Measurements from ENCODE around the gene ANKRD55.

Gene ANKRD55

DNA sequence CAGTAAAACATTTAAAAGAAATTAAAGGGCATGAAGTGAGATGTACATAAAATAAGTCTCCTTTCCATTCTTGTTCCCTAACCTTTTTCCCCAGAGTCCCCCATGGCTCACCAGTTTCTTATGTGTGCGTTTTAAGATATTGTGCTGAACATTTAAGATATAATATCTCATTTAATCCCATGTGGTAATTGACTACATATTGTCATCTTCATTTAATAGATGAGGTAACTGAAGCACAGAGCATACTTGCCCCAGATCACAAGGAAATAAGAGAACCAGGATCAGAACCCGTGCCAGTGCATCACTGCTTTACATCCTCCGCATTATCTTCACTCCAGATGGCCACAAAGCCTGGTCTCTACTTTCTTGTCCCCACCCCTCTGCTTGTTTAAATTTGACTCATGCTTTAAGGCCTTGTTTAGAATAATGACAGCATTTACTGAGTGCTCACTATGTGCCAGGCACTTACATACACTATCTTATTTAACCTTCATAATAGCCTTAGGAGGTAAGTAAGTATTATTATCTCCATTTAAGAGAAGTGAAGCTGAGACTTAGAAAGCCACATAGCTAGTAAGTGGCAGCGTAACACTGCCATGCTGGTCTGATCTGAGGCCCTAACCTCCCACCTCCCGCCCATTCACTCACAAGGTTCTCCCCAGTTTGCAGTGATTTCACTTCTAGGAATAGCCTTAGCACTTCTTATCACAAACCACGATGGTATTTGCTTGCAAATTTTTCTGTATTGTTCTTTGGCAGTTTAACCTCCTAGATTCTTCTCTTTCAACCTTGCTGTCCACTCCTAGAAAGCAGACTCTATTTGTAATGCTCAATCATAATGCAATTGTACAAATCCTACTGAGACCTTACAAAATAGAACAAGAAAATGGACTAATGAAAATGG, 160.0 kb downstream of the ANKRD55 start:
- DNase-seq: no peak

- no peak for DNase-seq
These were observed 161.7 kb downstream of the ANKRD55 start for GRCh38 chr5:56071470-56071869.

GRCh38 chr5:56070851-56071465, 162.2 kb downstream of the ANKRD55 start:
- no peak for DNase-seq

DNA sequence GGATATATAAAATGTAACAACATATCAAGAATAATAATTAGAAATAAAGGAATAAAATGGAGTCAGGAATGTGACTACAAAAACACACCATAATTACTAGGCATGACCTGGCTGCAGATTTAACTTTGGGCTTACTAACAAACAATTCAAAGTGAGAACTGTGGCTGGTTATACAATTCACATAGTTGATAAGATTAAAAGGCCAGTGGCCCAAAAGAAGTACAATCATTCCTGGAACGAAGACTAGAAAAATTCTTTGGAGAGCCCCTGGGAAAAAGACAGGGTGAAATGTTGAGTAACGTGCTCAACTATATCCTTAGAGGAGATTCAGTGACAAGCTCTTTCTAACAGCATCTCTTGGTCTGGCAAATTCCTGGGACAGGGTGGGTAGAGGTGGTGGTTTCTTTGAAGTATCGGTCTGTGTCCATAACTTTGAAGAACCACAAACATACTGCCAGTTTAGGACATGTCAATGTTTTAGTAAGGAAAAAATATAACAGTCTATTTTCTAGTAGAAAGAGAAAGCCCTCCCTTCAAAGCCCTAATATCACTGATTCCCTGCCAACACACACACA, 163.4 kb downstream of the ANKRD55 start:
- DNase-seq: no peak

DNA sequence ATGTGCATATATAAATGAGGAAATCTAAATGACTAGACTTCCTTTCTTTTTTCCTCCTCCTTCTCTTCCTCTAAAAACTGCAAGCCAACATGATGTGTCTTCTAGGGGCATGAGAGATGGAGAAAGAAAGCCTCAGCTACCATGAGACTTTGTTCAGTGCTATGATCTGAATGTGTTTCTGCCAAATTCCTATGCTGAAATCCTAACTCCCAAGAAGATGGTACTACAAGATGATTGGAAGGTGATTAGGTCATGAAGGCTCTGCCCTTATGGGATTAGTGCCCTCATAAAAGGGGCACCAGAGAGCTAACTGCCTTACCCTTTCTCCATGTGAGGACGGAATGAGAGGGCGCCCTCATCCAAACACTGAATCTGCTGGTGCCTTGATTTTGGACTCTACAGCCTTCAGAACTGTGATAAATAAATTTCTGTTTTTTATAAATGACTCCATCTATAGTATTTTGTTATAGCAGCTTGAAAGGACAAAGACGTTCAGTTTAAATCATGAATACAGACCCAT, 166.1 kb downstream of the ANKRD55 start:
- no peak for DNase-seq

- no peak for DNase-seq
These were observed 168.1 kb downstream of the ANKRD55 start for GRCh38 chr5:56064984-56065383.

DNA sequence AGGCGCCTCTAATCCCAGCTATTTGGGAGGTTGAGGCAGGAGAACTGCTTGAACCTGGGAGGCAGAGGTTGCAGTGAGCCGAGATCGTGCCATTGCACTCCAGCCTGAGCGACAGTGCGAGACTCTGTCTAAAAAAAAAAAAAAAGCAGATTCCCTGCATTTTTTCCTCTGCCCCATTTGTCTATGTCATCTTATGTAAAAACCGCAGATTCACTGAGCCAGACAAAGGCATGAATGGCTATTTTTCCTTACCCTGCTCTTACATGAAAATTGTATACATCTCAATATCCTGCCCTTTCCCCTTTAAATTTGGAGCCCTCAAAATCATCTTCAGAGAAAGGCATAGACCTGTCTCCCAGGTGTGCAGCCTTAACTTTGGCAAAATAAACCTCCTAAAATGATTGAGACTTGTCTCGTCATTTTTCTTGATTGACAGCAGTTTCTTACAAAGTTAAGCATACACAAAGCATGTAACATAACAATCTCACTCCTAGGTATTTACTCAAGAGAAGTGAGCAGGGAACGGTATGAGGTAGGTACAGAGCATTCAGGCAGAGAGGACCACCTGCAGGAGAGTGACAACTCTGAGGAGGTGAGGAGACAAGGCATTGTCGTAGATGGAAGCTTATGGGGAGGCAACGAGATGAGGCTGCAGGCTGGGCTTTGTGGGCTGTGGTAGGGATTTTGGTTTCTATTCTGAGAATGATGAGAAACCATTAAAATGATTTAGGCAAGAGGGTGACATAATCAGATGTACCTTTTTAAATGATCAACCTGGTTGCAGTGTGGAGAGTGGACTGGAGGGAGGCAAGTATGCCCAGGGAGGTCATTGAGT, 172.6 kb downstream of the ANKRD55 start:
- DNase-seq: no peak

DNA sequence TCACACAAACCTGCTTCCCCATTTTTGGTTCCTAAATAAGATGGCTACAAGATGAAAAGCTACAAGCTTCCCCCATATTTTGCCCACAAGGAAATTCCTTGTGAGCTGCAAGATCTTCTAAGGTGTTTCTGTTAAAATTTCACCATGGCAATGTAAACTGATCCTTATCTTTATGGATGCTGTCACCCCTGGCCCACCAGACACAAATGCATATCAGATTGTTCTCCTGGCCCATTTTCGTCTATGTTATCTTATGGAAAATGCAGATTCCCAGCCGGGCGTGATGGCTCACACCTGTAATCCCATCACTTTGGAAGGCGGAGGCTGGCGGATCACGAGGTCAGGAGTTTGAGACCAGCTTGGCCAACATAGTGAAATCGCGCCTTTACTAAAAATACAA, 173.3 kb downstream of the ANKRD55 start:
- DNase-seq: no peak

DNA sequence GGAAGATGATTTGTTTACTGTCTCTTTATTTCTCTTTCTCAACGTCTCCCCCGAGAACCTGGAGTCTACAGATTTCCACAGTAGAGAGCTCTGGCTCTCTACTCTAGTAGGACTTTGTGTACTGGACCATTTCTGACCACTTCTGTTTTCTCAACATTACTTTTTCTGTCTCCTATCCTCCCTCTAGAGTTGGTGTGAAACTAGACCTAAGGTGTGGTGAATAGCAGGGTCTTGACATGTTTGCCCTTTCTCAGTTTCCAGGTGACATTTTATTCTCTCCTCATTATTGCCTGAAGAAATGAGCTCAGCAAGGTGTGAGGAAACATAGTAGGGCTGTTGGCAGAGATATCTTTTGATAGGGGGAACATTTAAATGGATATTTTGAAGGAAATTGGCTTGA, 176.3 kb downstream of the ANKRD55 start:
- DNase-seq: no peak

DNA sequence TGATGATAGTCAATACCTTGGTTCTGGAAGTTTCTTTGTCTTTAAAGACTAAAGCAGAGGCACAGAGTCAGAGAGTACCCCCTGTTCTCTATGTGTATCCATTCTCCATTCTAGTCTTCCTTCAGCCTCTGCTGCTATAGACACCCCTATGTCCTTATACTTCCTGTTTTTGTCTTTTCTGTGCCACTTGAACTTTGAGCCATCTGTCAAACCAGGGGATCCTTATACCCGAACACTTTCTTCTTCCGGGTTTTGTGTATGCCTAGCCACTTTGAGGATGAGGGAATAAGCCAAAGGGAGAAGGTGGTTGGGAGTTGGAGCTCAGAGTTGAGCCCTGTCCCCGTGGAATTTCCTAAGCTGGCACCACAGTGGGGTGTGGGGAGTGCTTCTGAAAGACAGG, 177.3 kb downstream of the ANKRD55 start:
- no peak for DNase-seq

GRCh38 chr5:56055287-56055686, 177.8 kb downstream of the ANKRD55 start:
- DNase-seq: no peak

GRCh38 chr5:56054666-56055065, 178.5 kb downstream of the ANKRD55 start:
- no peak for DNase-seq

- no peak for DNase-seq
These were observed 179.8 kb downstream of the ANKRD55 start for GRCh38 chr5:56053363-56053762.

- DNase-seq: no peak
These were observed 180.4 kb downstream of the ANKRD55 start for GRCh38 chr5:56052735-56053134.

GRCh38 chr5:56050551-56051255, 182.4 kb downstream of the ANKRD55 start:
- no peak for DNase-seq

Data from NCI-H1092 treated with DMSO at 0.1 percent for 48 hours (cell line).